Gastrocnemius medialis (tissue), 4 donors: ENCODE measurements around the gene NCAM2.

Experiments used
- CTCF ChIP-seq, 5 experiments: fragments of 450-650 bp in 3 of 5; fragments of 200-600 bp in 2 of 5; sonication (generic) in 2 of 5; IDR thresholded peaks in 4 of 5; conservative IDR thresholded peaks in 1 of 5; 1 replicate in 4 of 5; 2 replicates in 1 of 5; pipeline ENCODE4 v1.5.1; 2016 to 2019; ENCODE audit warnings: antibody characterized with exemption in 5 of 5, mild to moderate bottlenecking in 3 of 5, moderate library complexity in 3 of 5
- POLR2A ChIP-seq, 2 donors: fragments of 450-650 bp; IDR thresholded peaks; one replicate each; pipeline ENCODE4 v1.6.1; 2017; ENCODE audit warnings: antibody characterized with exemption in 2 of 2, mild to moderate bottlenecking in 2 of 2, moderate library complexity in 2 of 2

- TF ChIP-seq CTCF (IDR thresholded peaks at IDR 0.05 in 4 of 5, conservative IDR thresholded peaks at IDR 0.05 in 1 of 5) (no peak), POLR2A (IDR thresholded peaks at IDR 0.05) (no peak)
Observed at GRCh38 chr21:21002153-21002552, 3.9 kb downstream of the NCAM2 start.
